ENCODE results near the gene GALNT2.

DNA sequence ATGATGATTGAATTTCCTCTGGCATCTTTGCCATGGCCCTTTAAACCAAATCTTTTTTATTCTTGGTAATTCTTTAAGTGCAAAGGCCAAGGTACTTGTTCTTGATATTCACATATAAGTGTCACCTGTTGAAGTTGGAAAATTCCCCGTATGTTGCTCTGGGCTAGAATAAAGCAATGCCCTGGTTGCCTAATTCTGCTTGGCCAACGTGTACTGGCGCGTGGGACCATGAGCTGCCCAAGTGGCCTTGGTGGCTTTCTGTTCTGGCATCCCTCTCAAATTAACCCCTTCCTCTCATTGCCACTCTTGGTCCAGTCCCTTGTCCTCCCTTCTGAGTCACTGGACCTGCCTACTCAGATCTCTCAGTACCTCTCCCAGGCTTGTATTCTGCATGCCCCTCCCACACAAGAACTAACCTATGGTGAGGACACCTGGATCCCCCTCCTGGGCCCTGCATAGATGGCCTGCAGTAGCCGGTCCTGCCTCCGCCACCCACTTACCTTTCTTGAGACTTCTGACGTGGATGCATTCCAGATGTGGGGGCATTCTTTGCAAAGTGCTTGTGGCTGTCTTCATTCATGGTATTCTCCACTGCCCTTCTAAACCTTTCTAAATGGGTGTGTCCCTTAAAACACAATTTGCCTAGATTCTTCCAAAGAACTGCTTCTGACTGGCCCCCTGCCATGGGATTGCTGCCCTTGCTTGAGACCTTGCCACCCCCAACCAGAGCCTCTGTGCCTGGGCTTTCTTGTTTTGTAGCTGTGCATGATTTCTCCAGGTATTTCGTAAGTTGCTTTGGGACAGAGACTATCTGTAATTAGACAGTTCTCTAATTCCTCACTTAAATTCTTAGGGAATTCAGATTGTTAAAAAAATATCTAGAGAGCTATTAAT lies 152.4 kb downstream of the GALNT2 start:
- TF ChIP-seq, protein P1, sequence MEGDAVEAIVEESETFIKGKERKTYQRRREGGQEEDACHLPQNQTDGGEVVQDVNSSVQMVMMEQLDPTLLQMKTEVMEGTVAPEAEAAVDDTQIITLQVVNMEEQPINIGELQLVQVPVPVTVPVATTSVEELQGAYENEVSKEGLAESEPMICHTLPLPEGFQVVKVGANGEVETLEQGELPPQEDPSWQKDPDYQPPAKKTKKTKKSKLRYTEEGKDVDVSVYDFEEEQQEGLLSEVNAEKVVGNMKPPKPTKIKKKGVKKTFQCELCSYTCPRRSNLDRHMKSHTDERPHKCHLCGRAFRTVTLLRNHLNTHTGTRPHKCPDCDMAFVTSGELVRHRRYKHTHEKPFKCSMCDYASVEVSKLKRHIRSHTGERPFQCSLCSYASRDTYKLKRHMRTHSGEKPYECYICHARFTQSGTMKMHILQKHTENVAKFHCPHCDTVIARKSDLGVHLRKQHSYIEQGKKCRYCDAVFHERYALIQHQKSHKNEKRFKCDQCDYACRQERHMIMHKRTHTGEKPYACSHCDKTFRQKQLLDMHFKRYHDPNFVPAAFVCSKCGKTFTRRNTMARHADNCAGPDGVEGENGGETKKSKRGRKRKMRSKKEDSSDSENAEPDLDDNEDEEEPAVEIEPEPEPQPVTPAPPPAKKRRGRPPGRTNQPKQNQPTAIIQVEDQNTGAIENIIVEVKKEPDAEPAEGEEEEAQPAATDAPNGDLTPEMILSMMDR (IDR thresholded peaks at IDR 0.05 in 2 of 3, conservative IDR thresholded peaks at IDR 0.05 in 1 of 3; ENCODE audit: control insufficient read depth in 2 of 3, extremely low read depth in 1 of 3, insufficient read depth in 1 of 3, low read depth in 3 of 3, low read length in 3 of 3): no peak
- no peak for TF ChIP-seq EP300 (IDR thresholded peaks at IDR 0.05; ENCODE audit: borderline replicate concordance in 1 of 2, control insufficient read depth in 1 of 2, low read depth in 2 of 2, low read length in 2 of 2)
- TF ChIP-seq, protein P2, sequence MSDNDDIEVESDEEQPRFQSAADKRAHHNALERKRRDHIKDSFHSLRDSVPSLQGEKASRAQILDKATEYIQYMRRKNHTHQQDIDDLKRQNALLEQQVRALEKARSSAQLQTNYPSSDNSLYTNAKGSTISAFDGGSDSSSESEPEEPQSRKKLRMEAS (IDR thresholded peaks at IDR 0.05; ENCODE audit: low read depth, low read length): no peak
- no peak for TF ChIP-seq MXI1 (IDR thresholded peaks at IDR 0.05; ENCODE audit: low read depth, low read length)
- TF ChIP-seq SUZ12 (IDR thresholded peaks at IDR 0.05; ENCODE audit: unreplicated experiment): no peak
- TF ChIP-seq BRCA1 (IDR thresholded peaks at IDR 0.05; ENCODE audit: low read depth, low read length): no peak
- no peak for TF ChIP-seq SMC3 (IDR thresholded peaks at IDR 0.05; ENCODE audit: borderline replicate concordance, low read length)
- TF ChIP-seq SPI1 (IDR thresholded peaks at IDR 0.05; ENCODE audit: borderline replicate concordance, insufficient read depth, low read depth, low read length): no peak
- no peak for TF ChIP-seq JUND (IDR thresholded peaks at IDR 0.05; ENCODE audit: low read depth, low read length)
- TF ChIP-seq ZBED1 (IDR thresholded peaks at IDR 0.05; ENCODE audit: borderline replicate concordance): no peak
- TF ChIP-seq RB1 (IDR thresholded peaks at IDR 0.05; ENCODE audit: borderline replicate concordance): no peak
